Iris pigment epithelial cell (primary cell): Measurements from ENCODE around the gene USP17L27.
"Not testable (repeated sequence)": the region's sequence is repeated elsewhere in the genome, so short reads cannot be mapped to it uniquely, and the experiment has no call there.

ENCODE experiments used
- DNase-seq: peaks from one replicate; pipeline ENCODE4 v3.0.0-alpha.2; 2011; ENCODE audit warnings: low read depth

Gene USP17L27, protein sequence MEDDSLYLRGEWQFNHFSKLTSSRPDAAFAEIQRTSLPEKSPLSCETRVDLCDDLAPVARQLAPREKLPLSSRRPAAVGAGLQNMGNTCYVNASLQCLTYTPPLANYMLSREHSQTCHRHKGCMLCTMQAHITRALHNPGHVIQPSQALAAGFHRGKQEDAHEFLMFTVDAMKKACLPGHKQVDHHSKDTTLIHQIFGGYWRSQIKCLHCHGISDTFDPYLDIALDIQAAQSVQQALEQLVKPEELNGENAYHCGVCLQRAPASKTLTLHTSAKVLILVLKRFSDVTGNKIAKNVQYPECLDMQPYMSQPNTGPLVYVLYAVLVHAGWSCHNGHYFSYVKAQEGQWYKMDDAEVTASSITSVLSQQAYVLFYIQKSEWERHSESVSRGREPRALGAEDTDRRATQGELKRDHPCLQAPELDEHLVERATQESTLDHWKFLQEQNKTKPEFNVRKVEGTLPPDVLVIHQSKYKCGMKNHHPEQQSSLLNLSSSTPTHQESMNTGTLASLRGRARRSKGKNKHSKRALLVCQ

DNA sequence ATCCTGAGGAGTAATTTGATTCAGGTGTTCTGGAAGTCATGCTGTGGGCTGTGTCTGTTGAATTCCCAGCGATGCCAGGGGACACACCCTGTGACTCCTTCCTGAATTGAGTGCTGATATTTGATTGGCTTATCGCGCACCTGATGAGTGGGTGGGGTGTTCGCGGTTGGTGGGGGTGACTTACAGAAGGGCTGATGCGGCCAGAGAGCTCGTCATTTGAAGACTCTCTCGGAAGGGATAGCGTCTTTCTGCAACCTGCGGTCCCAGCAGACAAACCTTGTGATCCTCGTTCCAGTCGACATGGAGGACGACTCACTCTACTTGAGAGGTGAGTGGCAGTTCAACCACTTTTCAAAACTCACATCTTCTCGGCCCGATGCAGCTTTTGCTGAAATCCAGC, at the start of gene USP17L27:
Gene USP17L27 (plus strand): TSS at position 301 of the 400 bp plus-strand sequence. CDS start 0 bp downstream, at position 301.
- not testable (repeated sequence) for DNase-seq

- DNase-seq, result not testable (repeated sequence)
Observed at GRCh38 chr4:9324191-9324590, 19.8 kb upstream of the USP17L27 start.

DNA sequence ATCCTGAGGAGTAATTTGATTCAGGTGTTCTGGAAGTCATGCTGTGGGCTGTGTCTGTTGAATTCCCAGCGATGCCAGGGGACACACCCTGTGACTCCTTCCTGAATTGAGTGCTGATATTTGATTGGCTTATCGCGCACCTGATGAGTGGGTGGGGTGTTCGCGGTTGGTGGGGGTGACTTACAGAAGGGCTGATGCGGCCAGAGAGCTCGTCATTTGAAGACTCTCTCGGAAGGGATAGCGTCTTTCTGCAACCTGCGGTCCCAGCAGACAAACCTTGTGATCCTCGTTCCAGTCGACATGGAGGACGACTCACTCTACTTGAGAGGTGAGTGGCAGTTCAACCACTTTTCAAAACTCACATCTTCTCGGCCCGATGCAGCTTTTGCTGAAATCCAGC, 19.1 kb upstream of the USP17L27 start, which contains the start of gene USP17L24:
Gene USP17L24 (plus strand): TSS at position 301 of the 400 bp plus-strand sequence. CDS start 0 bp downstream, at position 301.
- DNase-seq, result not testable (repeated sequence)

DNA sequence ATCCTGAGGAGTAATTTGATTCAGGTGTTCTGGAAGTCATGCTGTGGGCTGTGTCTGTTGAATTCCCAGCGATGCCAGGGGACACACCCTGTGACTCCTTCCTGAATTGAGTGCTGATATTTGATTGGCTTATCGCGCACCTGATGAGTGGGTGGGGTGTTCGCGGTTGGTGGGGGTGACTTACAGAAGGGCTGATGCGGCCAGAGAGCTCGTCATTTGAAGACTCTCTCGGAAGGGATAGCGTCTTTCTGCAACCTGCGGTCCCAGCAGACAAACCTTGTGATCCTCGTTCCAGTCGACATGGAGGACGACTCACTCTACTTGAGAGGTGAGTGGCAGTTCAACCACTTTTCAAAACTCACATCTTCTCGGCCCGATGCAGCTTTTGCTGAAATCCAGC, 14.3 kb upstream of the USP17L27 start, which contains the start of gene USP17L25:
Gene USP17L25 (plus strand): TSS at position 301 of the 400 bp plus-strand sequence. CDS start 0 bp downstream, at position 301.
- DNase-seq, result not testable (repeated sequence)

DNA sequence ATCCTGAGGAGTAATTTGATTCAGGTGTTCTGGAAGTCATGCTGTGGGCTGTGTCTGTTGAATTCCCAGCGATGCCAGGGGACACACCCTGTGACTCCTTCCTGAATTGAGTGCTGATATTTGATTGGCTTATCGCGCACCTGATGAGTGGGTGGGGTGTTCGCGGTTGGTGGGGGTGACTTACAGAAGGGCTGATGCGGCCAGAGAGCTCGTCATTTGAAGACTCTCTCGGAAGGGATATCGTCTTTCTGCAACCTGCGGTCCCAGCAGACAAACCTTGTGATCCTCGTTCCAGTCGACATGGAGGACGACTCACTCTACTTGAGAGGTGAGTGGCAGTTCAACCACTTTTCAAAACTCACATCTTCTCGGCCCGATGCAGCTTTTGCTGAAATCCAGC, 9.6 kb upstream of the USP17L27 start, which contains the start of gene USP17L26:
Gene USP17L26 (plus strand): TSS at position 301 of the 400 bp plus-strand sequence. CDS start 0 bp downstream, at position 301.
- DNase-seq, result not testable (repeated sequence)

GRCh38 chr4:9339103-9339502, 4.8 kb upstream of the USP17L27 start, which contains the start of gene USP17L5:
USP17L5 (plus strand) TSS chr4:9339403; CDS start chr4:9339403, 0 bp downstream.
- not testable (repeated sequence) for DNase-seq

DNA sequence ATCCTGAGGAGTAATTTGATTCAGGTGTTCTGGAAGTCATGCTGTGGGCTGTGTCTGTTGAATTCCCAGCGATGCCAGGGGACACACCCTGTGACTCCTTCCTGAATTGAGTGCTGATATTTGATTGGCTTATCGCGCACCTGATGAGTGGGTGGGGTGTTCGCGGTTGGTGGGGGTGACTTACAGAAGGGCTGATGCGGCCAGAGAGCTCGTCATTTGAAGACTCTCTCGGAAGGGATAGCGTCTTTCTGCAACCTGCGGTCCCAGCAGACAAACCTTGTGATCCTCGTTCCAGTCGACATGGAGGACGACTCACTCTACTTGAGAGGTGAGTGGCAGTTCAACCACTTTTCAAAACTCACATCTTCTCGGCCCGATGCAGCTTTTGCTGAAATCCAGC, 4.6 kb downstream of the USP17L27 start, which contains the start of gene USP17L28:
Gene USP17L28 (plus strand): TSS at position 301 of the 400 bp plus-strand sequence. CDS start 0 bp downstream, at position 301.
- DNase-seq, result not testable (repeated sequence)

DNA sequence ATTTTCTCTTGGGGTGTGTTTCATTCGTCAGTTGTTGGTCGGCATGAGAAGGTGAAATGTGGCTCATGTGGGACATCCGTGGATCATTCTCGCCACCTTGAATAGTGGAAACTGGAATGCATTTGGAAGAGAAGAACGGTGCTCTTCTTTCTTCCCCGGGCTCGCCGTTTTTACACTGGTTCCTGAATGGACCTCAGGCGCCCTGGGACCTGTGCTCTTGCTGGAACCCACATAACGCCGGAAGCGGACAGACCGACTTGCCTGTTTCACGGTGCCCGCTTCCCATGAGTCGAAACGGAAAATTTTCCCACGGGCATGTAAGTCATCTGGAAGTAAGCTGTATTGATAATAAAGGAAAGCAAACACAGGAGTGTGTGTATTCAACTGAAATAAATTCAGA, 6.9 kb downstream of the USP17L27 start:
- not testable (repeated sequence) for DNase-seq

DNA sequence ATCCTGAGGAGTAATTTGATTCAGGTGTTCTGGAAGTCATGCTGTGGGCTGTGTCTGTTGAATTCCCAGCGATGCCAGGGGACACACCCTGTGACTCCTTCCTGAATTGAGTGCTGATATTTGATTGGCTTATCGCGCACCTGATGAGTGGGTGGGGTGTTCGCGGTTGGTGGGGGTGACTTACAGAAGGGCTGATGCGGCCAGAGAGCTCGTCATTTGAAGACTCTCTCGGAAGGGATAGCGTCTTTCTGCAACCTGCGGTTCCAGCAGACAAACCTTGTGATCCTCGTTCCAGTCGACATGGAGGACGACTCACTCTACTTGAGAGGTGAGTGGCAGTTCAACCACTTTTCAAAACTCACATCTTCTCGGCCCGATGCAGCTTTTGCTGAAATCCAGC, 9.4 kb downstream of the USP17L27 start, which contains the start of gene USP17L29:
Gene USP17L29 (plus strand): TSS at position 301 of the 400 bp plus-strand sequence. CDS start 0 bp downstream, at position 301.
- not testable (repeated sequence) for DNase-seq

DNA sequence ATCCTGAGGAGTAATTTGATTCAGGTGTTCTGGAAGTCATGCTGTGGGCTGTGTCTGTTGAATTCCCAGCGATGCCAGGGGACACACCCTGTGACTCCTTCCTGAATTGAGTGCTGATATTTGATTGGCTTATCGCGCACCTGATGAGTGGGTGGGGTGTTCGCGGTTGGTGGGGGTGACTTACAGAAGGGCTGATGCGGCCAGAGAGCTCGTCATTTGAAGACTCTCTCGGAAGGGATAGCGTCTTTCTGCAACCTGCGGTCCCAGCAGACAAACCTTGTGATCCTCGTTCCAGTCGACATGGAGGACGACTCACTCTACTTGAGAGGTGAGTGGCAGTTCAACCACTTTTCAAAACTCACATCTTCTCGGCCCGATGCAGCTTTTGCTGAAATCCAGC, 18.9 kb downstream of the USP17L27 start, which contains the start of gene USP17L30:
Gene USP17L30 (plus strand): TSS at position 301 of the 400 bp plus-strand sequence. CDS start 0 bp downstream, at position 301.
- DNase-seq, result not testable (repeated sequence)

DNA sequence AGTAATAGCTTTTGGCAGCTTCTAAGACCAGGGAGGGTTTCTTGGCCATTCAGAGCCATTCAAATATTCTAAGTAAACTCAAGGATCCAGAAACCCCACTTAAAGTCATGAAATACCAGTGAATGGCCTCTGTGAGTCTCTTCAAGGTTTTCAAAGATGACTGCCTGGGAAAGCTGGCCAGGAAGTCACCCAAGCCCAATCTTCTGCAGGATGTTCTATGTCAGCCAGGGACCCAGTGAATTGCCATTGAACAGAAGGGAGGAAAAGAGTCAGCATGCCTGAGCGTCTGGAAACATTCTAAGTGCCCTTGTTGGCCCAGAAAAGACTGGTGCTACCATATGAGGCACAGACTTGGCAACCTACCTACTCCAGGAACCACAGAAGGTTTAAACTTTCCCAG, 35.9 kb downstream of the USP17L27 start:
- not testable (repeated sequence) for DNase-seq

DNA sequence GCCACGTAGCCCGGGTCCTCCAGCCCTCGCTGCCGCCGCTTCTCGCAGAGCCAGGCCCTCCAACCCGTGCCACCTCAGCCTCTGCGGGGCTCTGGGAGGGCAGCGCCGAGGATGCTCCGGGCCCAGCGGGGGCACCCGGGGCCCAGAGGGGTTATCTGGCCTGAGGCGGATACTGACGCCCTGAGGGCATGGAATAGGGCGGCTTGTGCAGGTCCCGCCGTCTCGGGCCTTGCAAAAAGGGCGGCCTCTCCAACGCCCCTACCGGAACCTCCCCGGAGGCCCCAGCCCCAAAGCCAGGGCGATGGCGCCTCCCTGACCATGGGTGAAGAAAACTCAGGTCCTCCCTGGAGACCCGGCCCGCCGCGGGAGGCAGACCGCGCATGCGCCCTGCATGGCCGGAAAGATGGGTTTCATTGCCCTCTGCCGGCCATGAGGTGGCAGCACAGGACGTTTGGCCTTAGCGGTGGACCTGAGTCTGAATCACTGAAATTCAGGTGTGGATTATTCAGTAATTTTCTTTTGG, 37.1 kb downstream of the USP17L27 start:
- not testable (repeated sequence) for DNase-seq

DNA sequence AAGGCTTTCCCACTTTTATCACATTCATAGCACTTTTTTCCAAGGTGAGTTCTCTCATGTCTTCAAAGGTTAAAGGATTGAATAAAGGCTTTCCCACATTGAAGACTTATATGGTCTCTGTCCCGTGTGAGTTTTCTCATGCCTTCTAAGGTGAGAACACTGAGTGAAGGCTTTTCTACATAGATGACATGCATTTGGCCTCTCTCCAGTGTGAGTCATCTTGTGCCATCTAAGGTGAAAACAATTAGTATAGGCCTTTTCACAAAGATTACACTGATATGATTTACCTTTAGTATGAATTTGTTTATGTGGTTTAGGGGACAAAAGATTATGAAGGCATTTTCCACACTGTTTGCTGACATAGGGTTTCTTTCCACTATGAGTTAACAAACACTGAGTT, 40.2 kb downstream of the USP17L27 start:
- no peak for DNase-seq

DNA sequence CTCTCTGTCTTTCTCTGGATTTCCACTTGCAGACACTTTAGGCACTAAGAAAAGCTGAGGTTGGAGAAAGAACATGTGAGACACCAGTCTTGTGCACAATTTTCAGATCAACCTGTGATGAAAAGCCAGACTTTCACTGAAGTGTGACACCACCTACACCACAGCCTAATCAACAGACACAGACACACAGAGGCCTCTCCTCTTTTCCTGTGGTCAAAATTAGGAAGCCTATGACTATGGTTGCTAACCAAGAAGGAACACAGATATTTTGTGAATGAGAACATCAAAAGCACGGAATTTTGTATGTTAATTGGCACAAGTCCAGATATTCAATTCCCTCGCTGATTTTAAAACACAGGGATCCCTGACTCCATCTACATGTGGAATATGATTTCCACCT, 45.1 kb downstream of the USP17L27 start:
- not testable (repeated sequence) for DNase-seq
